HPDE6-E6E7 (cell line): ENCODE data around the gene CEP350.
"Not testable (repeated sequence)": the region's sequence is repeated elsewhere in the genome, so short reads cannot be mapped to it uniquely, and the experiment has no call there.

Experiments
- DNase-seq: peaks from one replicate; pipeline ENCODE4 v3.0.0; 2011; ENCODE audit warnings: missing footprints; ENCODE audit errors: extremely low spot score

The CEP350 gene

GRCh38 chr1:179984101-179984500 is 29.5 kb downstream of the CEP350 start:
- no peak for DNase-seq

- DNase-seq, result no peak
These were observed 30.3 kb downstream of the CEP350 start for GRCh38 chr1:179984942-179985341.

GRCh38 chr1:179990847-179991246 is 36.2 kb downstream of the CEP350 start:
- no peak for DNase-seq

GRCh38 chr1:179995576-179995975 is 41.0 kb downstream of the CEP350 start:
- DNase-seq, result no peak

GRCh38 chr1:179996099-179996498 is 41.5 kb downstream of the CEP350 start:
- DNase-seq, result no peak

- no peak for DNase-seq
These were observed 46.0 kb downstream of the CEP350 start for GRCh38 chr1:180000575-180000974.

GRCh38 chr1:180002437-180002836 is 47.8 kb downstream of the CEP350 start:
- DNase-seq, result no peak

GRCh38 chr1:180003026-180003695 is 48.6 kb downstream of the CEP350 start:
- no peak for DNase-seq

- DNase-seq, result not testable (repeated sequence)
These were observed 52.2 kb downstream of the CEP350 start for GRCh38 chr1:180006762-180007161.

GRCh38 chr1:180020017-180020416 is 65.4 kb downstream of the CEP350 start:
- DNase-seq, result no peak

- no peak for DNase-seq
These were observed 71.9 kb downstream of the CEP350 start for GRCh38 chr1:180026556-180026955.

- no peak for DNase-seq
These were observed 73.4 kb downstream of the CEP350 start for GRCh38 chr1:180027949-180028445.

- DNase-seq, result no peak
These were observed 74.3 kb downstream of the CEP350 start for GRCh38 chr1:180028864-180029263.

- no peak for DNase-seq
These were observed 75.0 kb downstream of the CEP350 start for GRCh38 chr1:180029524-180030135.

GRCh38 chr1:180031664-180032063 is 77.1 kb downstream of the CEP350 start:
- no peak for DNase-seq

GRCh38 chr1:180033390-180033789 is 78.8 kb downstream of the CEP350 start:
- no peak for DNase-seq

- no peak for DNase-seq
These were observed 85.4 kb downstream of the CEP350 start for GRCh38 chr1:180040034-180040433.

- DNase-seq, result no peak
These were observed 87.0 kb downstream of the CEP350 start for GRCh38 chr1:180041582-180041981.

- DNase-seq, result no peak
These were observed 88.5 kb downstream of the CEP350 start for GRCh38 chr1:180042988-180043622.

GRCh38 chr1:180043785-180044184 is 89.2 kb downstream of the CEP350 start:
- DNase-seq, result no peak

- no peak for DNase-seq
These were observed 92.1 kb downstream of the CEP350 start for GRCh38 chr1:180046674-180047073.

- DNase-seq, result no peak
These were observed 99.3 kb downstream of the CEP350 start for GRCh38 chr1:180053594-180054567.
